GM19193 (cell line): Measurements from ENCODE around the gene ADISSP.

Experiments used
- POLR2A ChIP-seq: IDR thresholded peaks from 4 replicates; pipeline ENCODE4 v1.6.1; 2011; ENCODE audit not compliant: insufficient read depth, insufficient read length; ENCODE audit errors: extremely low read depth

ADISSP gene

GRCh38 chr20:3755269-3755668 lies 12.3 kb downstream of the ADISSP start:
- TF ChIP-seq POLR2A: no peak

- TF ChIP-seq POLR2A: no peak
These were observed 13.3 kb downstream of the ADISSP start for GRCh38 chr20:3754276-3754630.

GRCh38 chr20:3753501-3754275 lies 13.9 kb downstream of the ADISSP start:
- TF ChIP-seq POLR2A: no peak

- no peak for TF ChIP-seq POLR2A
These were observed 14.5 kb downstream of the ADISSP start for GRCh38 chr20:3753098-3753497.

- TF ChIP-seq POLR2A: no peak
These were observed 15.2 kb downstream of the ADISSP start for GRCh38 chr20:3752386-3752759.

- TF ChIP-seq POLR2A: no peak
These were observed 15.7 kb downstream of the ADISSP start for GRCh38 chr20:3751675-3752385.

GRCh38 chr20:3751305-3751674 lies 16.3 kb downstream of the ADISSP start:
- TF ChIP-seq POLR2A: no peak

- TF ChIP-seq POLR2A: no peak
These were observed 17.6 kb downstream of the ADISSP start for GRCh38 chr20:3749689-3750531.

GRCh38 chr20:3749087-3749688 lies 18.4 kb downstream of the ADISSP start:
- no peak for TF ChIP-seq POLR2A

- TF ChIP-seq POLR2A: no peak
These were observed 19.5 kb downstream of the ADISSP start for GRCh38 chr20:3748073-3748472.

- no peak for TF ChIP-seq POLR2A
These were observed 20.1 kb downstream of the ADISSP start for GRCh38 chr20:3747471-3747870.

- no peak for TF ChIP-seq POLR2A
These were observed 21.8 kb downstream of the ADISSP start for GRCh38 chr20:3745686-3746173.

- no peak for TF ChIP-seq POLR2A
These were observed 22.5 kb downstream of the ADISSP start for GRCh38 chr20:3744806-3745685.

- TF ChIP-seq POLR2A: no peak
These were observed 23.5 kb downstream of the ADISSP start for GRCh38 chr20:3744037-3744436.

GRCh38 chr20:3743251-3743650 lies 24.3 kb downstream of the ADISSP start:
- no peak for TF ChIP-seq POLR2A
